ENCODE data around the gene AMHR2.
"Not testable (repeated sequence)": the region's sequence is repeated elsewhere in the genome, so short reads cannot be mapped to it uniquely, and the experiment has no call there.

GRCh38 chr12:53435326-53435725, 11.7 kb downstream of the AMHR2 start:
- TF ChIP-seq EP300 (conservative IDR thresholded peaks at IDR 0.05; ENCODE audit: poor library complexity, severe bottlenecking); CTCF (IDR thresholded peaks at IDR 0.05; ENCODE audit: poor library complexity, severe bottlenecking); EZH2 (IDR thresholded peaks at IDR 0.05; ENCODE audit: borderline replicate concordance, insufficient read depth, low read length, poor library complexity, severe bottlenecking); MXI1 (conservative IDR thresholded peaks at IDR 0.05; ENCODE audit: poor library complexity, severe bottlenecking); REST (IDR thresholded peaks at IDR 0.05; ENCODE audit: borderline replicate concordance); POLR2AphosphoS5 (IDR thresholded peaks at IDR 0.05): not testable (repeated sequence)

Measured in neural cell (in vitro differentiated cells).